Esophagus squamous epithelium (tissue), 5 donors: ENCODE data around the gene SLAIN1. TPM values are rescaled to one million over a fixed set of nuclear protein-coding genes. Genes with fewer than 3 reads are reported as not detected.

Source experiments
- DNase-seq: peaks from one replicate; lab custom pipeline; 2025; lab: John Stamatoyannopoulos, UW
- H3K27ac ChIP-seq, 4 donors: fragments of 200-600 bp; sonication (generic); one replicate each; pipeline ENCODE4 v1.5.1; 2016 to 2019; ENCODE audit warnings: mild to moderate bottlenecking in 1 of 4
- H3K27me3 ChIP-seq, 4 donors: fragments of 200-600 bp; sonication (generic); 1 replicate in 3 of 4; 2 replicates in 1 of 4; pipeline versions ENCODE4 v1.5.1 to v1.6.0; 2017 to 2021; ENCODE audit warnings: antibody characterized with exemption in 1 of 4
- H3K36me3 ChIP-seq, 3 donors: fragments of 200-600 bp; sonication (generic); one replicate each; pipeline ENCODE4 v1.5.1; 2016 to 2019
- H3K4me1 ChIP-seq, 3 donors: fragments of 200-600 bp; sonication (generic); one replicate each; pipeline ENCODE4 v1.5.1; 2017 to 2019
- H3K4me3 ChIP-seq, 4 donors: fragments of 200-600 bp; sonication (generic); 1 replicate in 3 of 4; 2 replicates in 1 of 4; pipeline ENCODE4 v1.5.1; 2016 to 2019; ENCODE audit warnings: mild to moderate bottlenecking in 2 of 4, moderate library complexity in 1 of 4
- H3K9me3 ChIP-seq, 3 donors: fragments of 200-600 bp; sonication (generic); one replicate each; pipeline ENCODE4 v1.5.1; 2016 to 2019
- CTCF ChIP-seq, 6 experiments: fragments of 450-650 bp in 4 of 6; fragments of 200-600 bp in 2 of 6; sonication (generic) in 2 of 6; IDR thresholded peaks; one replicate each; pipeline ENCODE4 v1.5.1; 2016 to 2019; ENCODE audit warnings: antibody characterized with exemption in 6 of 6, mild to moderate bottlenecking in 4 of 6, moderate library complexity in 4 of 6
- POLR2A ChIP-seq, 4 donors: fragments of 450-650 bp; IDR thresholded peaks; one replicate each; pipeline ENCODE4 v1.6.1; 2017; ENCODE audit warnings: antibody characterized with exemption in 4 of 4, mild to moderate bottlenecking in 4 of 4, moderate library complexity in 3 of 4
- WGBS, 2 donors: methylation state at CpG; one replicate each; pipeline ENCODE4 v1.1.5; 2018; 5-methylcytosine and 5-hydroxymethylcytosine counted together
- intact Hi-C: fragments of 100-400 bp; cut with DNase I; formaldehyde crosslinking; loops from one replicate; pipeline ENCODE4 v1.15.0; 2022
- total RNA-seq, 4 donors: library from RNA; depleted of rRNA; stranded (reverse); fragments of >200 nt; gene quantifications; one replicate each; pipeline ENCODE4 v1.1.0, GENCODE V29; 2016
- donor health status: DM: yes; HTN: yes; CAD: no.

The SLAIN1 gene
- total RNA-seq, 4 donors from 2014 or later, result 0.57 to 4.6 (median 3.1) TPM

DNA sequence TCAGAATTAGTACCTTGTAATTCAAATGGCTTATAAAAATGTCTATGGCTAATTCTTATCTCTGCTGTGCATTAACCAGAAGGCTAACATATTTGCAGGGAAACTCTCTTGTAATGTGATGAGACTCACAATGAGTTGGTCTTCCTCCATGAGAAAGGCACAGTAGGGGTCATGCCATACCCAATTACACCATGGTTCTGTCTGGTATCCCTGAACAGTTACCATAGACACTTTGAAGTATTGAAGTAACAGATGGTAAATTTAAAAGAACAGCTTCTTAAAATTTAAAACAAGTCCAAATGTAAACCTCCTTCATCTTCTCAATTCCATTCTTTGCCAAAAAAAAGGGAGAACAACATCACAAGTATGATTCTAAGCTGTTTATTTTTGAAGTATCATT lies 22.6 kb upstream of the SLAIN1 start:
- no peaks in the 10 kb centered on the region for H3K4me1 ChIP-seq
- no peaks in the 10 kb centered on the region for H3K36me3 ChIP-seq
- H3K4me3 ChIP-seq, result no peak overlapping the region
- TF ChIP-seq POLR2A (IDR thresholded peaks at IDR 0.05) (no peak), CTCF (IDR thresholded peaks at IDR 0.05) (no peak)
- intact Hi-C loops, result no loop called here
- peaks cover 0 to 26% (median 0%) of the 10 kb centered on the region in 4 donors for H3K27me3 ChIP-seq
- H3K27ac ChIP-seq, result no peak overlapping the region
- H3K9me3 ChIP-seq, result no peaks in the 10 kb centered on the region
- DNase-seq, result no peak

- peaks cover 0 to 26% (median 0%) of the 10 kb centered on the region in 4 donors for H3K27me3 ChIP-seq
Measured at GRCh38 chr13:77678691-77679235, 18.7 kb upstream of the SLAIN1 start.

DNA sequence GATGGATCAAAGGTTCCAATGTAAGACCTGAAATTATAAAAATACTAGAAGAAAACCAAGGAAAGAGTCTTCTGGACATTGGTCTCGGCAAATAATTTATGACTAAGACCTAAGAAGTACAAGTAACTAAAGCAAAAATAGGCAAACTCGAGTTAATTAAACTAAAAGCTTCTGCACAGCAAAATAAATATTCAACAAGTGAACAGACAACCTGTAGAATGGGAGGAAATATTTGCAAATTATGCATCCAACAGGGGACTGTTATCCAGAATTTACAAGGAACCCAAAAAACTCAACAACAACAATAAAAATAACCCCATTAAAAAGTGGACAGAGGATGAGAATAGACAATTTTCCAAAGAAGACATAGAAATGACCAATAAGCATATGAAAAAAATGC lies 9.7 kb upstream of the SLAIN1 start:
- WGBS, 2 donors, result 55 to 66% methylated on average over 2 of the region's 2 CpGs
- Histone ChIP-seq H3K27me3 (no peaks in the 10 kb centered on the region), H3K36me3 (no peaks in the 10 kb centered on the region), H3K9me3 (no peaks in the 10 kb centered on the region), H3K4me3 (no peak overlapping the region), H3K4me1 (no peaks in the 10 kb centered on the region), H3K27ac (no peak overlapping the region)
- DNase-seq, result no peak
- TF ChIP-seq CTCF (IDR thresholded peaks at IDR 0.05), result no peak
- TF ChIP-seq POLR2A (IDR thresholded peaks at IDR 0.05), result no peak
- intact Hi-C loops, result no loop called here

More at GRCh38 chr13:77678691-77679235, 18.7 kb upstream of the SLAIN1 start:
- no peak overlapping the region for H3K27ac ChIP-seq
- H3K36me3 ChIP-seq, result no peaks in the 10 kb centered on the region
- no peak overlapping the region for H3K4me3 ChIP-seq
- H3K4me1 ChIP-seq, result no peaks in the 10 kb centered on the region
- 58 to 66% methylated on average over 4 to 5 of the region's 5 CpGs for WGBS, 2 donors
- intact Hi-C loops, result no loop called here
- TF ChIP-seq POLR2A (IDR thresholded peaks at IDR 0.05) (no peak), CTCF (IDR thresholded peaks at IDR 0.05) (no peak)
- no peaks in the 10 kb centered on the region for H3K9me3 ChIP-seq
- no peak for DNase-seq

DNA sequence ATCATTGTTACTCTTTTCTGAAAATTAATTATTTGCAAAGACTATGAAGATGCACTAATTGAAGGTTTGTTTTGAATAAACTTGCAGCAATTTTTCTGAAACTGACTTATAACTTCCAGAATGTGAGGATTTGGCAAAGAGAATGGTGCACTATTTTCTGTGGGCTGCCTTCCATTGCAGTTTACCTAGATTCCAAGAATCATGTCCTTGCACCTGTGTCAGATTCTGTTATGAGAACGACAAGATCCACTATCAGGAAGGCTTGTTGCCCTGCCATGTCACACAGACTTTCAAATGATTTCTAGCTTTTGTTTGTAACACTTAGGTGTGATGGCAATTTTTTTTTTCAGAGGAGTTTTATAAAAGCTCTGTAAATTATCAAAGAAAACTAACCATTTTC lies 5.6 kb upstream of the SLAIN1 start:
- Histone ChIP-seq H3K27ac (no peak overlapping the region), H3K27me3 (peaks cover 0 to 7% (median 0%) of the 10 kb centered on the region in 4 donors), H3K9me3 (no peaks in the 10 kb centered on the region), H3K36me3 (no peaks in the 10 kb centered on the region), H3K4me3 (no peak overlapping the region), H3K4me1 (peaks cover 0 to 12% (median 0%) of the 10 kb centered on the region in 3 donors)
- no peak for TF ChIP-seq POLR2A (IDR thresholded peaks at IDR 0.05)
- TF ChIP-seq CTCF (IDR thresholded peaks at IDR 0.05), result no peak
- 50 to 69% methylated on average over 1 of the region's 1 CpG for WGBS, 2 donors
- DNase-seq, result no peak
- intact Hi-C loops, result no loop called here

DNA sequence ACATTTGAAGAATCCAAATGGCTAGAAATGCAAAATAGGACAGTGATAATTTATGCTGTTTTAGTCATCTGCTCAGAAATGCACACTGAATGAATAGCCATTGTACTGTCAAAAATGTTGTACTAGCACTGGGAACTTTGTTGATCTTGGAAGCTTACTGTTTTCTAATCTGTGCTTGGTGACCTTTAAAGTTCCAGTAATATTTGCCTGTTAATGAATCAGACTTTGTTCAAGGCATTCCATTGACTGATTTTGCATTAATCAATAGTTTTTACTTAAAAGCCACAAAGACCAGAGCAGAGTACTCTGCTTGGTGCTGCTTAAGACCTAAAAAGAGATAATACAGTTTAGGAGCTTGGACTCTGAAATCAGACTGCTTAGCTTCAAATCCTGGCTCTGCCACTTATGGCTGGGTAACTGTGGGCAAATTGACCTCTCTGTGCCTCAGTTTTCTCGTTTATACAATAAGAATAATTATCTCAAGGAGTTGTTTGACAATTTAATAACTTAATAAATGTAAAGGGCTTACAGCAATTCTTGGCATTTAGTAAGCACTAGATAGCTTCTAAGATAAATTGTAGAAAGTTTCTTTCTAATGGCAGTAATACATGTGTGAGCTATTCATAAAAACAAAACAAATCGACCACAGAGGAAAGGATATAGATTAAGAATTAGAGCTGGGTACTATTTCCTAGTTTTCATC lies 4.6 kb upstream of the SLAIN1 start:
- 18 to 24% methylated on average over 2 of the region's 2 CpGs for WGBS, 2 donors
- H3K27ac ChIP-seq, result no peak overlapping the region
- H3K36me3 ChIP-seq, result no peaks in the 10 kb centered on the region
- H3K27me3 ChIP-seq, result peaks cover 0 to 17% (median 0%) of the 10 kb centered on the region in 4 donors
- no peak overlapping the region for H3K4me3 ChIP-seq
- no peak for DNase-seq
- TF ChIP-seq CTCF (IDR thresholded peaks at IDR 0.05) (no peak), POLR2A (IDR thresholded peaks at IDR 0.05) (no peak)
- intact Hi-C loops, result no loop called here
- H3K4me1 ChIP-seq, result peaks cover 0 to 19% (median 0%) of the 10 kb centered on the region in 3 donors
- no peaks in the 10 kb centered on the region for H3K9me3 ChIP-seq
